Measurements from ENCODE around the gene ZNF738.

The ZNF738 gene

GRCh38 chr19:21402303-21402985 is 43.6 kb downstream of the ZNF738 start:
- no peak for DNase-seq
- in situ Hi-C loops (cut with HindIII; ENCODE audit: low pct_ligation_motif_present, low pct_unique_long_range_greater_than_20kb, low sequenced_read_pairs) = no loop called here

- in situ Hi-C loops (cut with HindIII; ENCODE audit: low pct_ligation_motif_present, low pct_unique_long_range_greater_than_20kb, low sequenced_read_pairs) = no loop called here
- DNase-seq = no peak
Measured at GRCh38 chr19:21410166-21410565, 51.4 kb downstream of the ZNF738 start.

GRCh38 chr19:21422244-21422643 is 63.4 kb downstream of the ZNF738 start:
- DNase-seq = no peak
- in situ Hi-C loops (cut with HindIII; ENCODE audit: low pct_ligation_motif_present, low pct_unique_long_range_greater_than_20kb, low sequenced_read_pairs) = no loop called here

DNA sequence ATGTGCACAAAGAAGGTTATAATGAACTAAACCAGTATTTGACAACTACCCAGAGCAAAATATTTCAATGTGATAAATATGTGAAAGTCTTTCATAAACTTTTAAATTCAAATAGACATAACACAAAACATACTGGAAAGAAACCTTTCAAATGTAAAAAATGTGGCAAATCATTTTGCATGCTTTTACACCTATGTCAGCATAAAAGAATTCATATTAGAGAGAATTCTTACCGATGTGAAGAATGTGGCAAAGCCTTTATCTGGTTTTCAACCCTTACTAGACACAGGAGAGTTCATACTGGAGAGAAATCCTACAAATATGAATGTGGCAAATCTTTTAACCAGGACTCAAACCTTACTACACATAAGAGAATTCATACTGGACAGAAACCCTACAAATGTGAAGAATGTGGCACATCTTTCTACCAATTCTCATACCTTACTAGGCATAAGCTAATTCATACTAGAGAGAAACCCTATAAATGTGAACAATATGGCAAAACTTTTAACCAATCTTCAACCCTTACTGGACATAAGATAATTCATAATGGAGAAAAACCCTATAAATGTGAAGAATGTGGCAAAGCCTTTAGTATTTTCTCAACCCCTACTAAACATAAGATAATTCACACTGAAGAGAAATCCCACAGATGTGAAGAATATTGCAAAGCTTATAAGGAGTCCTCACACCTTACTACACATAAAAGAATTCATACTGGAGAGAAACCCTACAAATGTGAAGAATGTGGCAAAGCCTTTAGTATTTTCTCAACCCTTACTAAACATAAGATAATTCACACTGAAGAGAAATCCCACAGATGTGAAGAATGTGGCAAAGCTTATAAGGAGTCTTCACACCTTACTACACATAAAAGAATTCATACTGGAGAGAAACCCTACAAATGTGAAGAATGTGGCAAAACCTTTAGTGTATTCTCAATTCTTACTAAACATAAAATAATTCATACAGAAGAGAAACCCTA is 64.5 kb downstream of the ZNF738 start:
- no peak for DNase-seq
- in situ Hi-C loops (cut with HindIII; ENCODE audit: low pct_ligation_motif_present, low pct_unique_long_range_greater_than_20kb, low sequenced_read_pairs) = no loop called here
